HG02763 (cell line): ENCODE data around the gene ACOX3.
A peak's percentile ranks its signal among the peaks of the same experiment; 100 is the strongest.

ENCODE experiments used
- ATAC-seq: cut with Tn5 transposase; IDR thresholded peaks from one replicate; pipeline ENCODE4 v1.9.1; 2021; ENCODE audit warnings: mild to moderate bottlenecking, moderate library complexity; ENCODE audit not compliant: unreplicated experiment

ACOX3 gene

DNA sequence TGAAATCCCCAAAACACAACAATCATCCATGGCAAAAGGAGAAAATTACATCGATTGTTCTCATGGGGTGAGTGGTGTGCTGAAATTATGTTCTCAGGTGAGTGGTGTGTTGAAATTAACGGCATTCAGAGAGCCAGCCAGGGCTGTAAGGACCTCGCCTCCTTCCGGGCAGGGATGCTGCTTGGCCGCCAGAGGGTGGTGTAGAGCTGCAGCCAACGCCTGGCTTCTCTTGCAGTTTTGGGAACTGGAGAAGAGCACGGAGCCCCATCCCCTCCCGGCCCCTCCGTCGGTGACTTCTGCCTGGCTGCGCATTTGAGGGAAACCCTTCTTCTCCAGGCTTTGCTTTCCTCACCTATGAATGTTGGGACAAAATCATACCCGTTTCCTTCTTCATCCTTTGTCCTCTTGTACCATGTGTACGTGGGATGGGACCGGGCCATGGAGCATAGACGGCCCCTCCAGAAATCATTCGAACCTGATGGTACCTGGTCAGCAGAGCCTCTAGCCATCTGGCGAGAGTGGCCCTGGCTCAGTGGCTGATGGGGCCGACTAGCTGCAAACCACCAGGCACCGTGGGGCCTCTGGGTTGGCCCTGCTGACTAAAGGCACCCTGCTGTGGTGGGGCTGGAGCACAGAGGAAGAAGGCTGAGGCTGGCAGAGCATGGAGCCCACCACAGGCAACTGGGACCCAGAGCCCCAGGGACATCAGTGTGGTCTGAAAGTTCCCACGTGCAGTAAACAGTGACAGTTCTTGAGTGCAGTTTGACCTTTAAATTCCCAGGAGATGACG, 28.4 kb upstream of the ACOX3 start:
- ATAC-seq: peak; percentile 52

DNA sequence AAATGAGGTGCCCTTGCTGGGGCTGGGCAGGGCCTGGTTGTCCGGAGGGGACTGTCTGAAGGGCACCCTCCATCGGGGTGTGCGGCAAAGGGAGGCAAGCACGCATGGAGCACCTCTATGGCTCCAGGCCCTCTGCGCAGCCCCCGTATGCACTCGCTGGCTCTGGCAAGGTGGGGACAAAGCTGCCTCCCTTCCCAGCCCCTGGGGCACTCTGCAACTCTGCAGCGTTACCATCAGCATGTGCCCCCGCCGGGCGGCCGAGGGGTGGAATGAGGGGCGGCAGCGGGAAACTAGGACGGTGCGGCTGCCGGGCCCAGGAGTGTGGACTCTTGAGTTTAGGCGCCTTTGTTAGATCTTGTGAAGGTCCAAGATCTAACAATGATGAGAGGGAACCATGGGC, 26.5 kb upstream of the ACOX3 start:
- ATAC-seq: no peak

DNA sequence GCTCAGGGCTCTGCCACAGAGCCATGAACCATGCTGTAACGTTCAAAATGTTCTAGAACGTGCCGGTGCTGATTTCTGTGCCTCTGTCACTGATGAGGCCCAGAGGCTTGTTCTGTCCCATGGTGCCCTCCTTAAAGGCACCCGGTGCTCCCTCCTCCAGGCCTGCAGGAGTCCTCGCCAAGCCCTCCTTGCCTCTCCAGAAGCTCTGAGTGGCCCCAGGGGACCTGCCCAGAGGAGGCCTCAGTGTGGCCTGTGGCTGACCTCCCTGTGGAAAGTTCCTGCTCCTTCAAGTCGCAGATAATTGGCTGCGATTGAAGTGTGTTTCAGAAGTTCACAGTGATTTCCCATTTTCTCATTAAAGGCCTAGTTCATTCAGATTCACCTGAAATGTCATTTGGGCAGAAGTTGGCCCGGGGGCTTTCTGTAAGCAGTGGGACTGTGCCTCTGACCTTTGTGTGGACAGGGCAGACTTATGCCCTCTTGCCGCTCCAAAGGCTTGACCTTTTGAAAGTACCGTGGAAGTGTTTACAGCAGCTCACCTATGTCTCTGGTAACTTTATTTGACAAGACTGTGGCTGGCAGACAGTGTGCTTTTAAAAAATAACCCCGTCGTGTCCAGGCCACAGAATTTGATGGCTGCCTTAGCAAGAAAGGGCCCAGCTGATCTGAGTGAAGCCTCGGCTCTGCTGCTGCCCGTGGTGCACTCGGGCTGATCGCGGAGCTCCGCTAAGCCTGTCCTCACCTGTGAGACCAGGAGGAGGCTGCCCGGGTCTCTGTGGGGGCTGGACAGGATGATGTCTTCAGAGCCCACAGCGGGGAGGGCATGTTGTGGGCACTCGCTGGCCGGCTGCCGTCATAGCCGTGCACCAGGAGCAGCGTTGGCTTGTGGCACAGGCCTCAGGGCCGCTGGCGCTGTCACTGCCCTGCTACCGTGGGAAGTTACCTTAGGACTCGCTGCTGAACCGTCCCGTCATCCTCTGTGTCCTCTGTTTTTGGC, 25.4 kb upstream of the ACOX3 start:
- no peak for ATAC-seq

DNA sequence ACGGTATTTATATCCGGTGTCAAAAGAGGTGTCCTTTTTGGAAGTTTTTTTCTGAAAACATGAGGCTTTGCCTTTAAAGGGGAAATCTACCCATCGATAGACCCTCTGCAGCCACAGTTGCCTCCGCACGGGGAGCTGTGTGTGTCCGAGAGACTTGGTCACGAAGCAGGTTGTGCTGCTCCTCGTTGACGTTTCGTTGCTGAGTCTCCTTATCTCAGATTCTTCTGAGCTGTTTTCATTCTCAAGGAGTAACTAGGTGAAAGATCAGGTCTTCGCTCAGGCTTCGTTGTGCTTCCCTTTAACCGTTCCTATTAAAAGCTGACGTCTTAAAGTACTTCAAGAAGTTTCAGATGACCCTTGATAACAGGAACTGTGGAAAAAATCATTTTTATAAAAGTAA, 23.9 kb upstream of the ACOX3 start:
- ATAC-seq: no peak

DNA sequence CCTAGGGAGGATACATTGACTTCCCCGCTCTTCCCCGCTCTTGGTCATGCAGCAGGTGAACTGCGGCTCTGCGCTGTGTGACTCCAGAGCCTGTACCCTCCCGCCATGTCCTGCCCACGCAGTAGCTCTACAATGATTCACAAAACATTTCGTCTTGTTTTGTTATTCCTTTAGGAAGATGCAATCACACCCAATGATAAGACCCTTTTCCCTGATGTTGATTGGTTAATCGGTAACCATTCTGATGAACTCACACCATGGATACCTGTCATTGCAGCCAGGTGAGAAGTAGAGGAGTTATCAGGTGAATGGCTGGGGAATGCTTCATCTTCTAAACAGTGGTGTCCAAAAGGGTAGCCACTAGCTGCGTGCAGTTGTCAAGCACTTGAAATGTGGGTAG, 23.3 kb upstream of the ACOX3 start:
- no peak for ATAC-seq

DNA sequence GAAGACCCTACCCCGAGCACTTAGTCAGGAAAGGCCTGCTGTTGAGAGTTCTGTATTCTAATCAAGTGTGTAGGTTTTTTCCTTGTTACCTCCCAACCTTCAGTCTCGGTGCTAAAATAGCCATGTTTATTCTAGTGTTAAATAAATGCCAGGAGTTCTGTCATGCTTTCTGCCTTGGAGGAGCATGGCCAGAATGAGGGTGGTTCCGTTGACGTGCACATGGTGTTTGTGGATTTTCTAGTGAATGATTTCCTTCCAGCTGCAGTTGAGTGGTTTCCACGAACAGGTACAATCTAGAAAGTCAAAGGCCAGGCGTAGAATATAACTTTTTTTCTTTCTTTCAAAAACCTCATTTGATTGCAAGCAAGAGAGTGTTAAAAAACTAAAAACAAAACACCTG, 21.1 kb upstream of the ACOX3 start:
- no peak for ATAC-seq

DNA sequence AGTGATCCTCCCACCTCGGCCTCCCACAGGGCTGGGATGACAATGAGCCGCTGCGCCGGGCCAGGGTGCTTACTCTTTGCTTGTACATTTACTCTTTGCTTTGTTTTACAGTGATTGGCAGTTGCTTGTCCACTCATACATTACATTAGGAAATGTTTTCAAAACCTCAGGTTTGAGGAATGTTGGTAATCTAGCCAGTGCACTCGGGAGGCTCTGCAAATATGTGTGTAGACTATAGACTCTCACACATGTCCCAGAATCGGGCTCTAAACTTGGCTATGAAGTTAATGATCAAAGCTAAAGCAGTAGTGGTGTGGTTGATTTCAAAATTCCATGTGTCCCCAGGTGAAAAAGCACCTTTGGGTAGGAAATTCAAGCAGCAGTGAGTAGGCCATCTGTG, 20.6 kb upstream of the ACOX3 start:
- no peak for ATAC-seq

DNA sequence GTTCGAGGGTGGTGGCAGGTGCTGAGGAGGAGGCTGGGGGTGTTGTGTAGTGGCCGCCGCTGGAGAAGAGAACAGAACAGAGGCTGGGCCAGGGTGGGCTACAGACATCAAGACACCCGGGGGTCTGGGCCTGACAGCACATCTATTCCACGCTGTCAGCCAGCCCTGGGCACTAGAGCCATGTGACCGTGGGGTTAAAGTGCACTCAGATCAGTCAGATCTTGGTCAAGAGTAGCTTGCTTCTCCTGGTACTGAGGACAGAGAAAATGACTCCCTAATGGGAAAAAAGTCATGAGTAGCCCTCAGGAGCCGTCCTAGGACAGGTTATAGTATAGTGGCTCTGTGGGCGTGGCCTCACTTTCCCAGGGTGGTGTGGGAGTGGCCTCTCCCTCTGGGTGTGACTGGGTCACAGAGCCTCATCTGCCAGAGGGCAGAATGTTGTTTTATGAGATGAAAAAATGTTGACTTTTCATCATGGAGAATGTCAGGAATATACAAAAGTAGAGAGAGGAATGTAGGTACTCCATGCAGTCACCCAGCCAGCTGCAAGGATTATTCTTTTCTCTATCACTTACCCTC, 19.4 kb upstream of the ACOX3 start:
- ATAC-seq: no peak

DNA sequence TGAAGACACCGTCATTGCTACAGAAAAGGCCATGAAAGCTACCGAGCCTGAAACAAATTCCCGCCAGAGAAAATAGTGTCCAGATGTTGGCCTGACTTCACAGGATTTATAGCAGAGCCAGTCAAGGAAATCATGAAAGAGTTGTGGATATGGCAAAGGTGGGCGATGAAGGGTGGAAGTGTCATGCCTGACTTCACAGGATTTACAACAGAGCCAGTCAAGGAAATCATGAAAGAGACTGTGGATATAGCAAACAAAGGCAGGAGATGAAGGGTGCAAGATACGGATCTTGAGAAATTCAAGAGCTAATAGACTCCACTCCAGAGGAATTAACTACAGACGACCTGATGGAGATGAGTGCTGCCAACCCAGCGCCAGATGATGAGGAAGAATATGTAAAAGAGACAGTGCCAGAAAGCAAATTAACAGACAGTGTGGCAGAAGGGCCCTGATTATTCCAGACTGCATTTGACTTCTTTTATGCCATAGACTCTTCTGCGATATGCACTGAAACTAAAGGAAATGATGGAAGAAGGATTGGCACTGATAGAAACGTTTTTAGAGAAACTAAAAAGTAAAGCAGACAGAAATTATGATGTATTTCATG, 17.2 kb upstream of the ACOX3 start:
- ATAC-seq: no peak

DNA sequence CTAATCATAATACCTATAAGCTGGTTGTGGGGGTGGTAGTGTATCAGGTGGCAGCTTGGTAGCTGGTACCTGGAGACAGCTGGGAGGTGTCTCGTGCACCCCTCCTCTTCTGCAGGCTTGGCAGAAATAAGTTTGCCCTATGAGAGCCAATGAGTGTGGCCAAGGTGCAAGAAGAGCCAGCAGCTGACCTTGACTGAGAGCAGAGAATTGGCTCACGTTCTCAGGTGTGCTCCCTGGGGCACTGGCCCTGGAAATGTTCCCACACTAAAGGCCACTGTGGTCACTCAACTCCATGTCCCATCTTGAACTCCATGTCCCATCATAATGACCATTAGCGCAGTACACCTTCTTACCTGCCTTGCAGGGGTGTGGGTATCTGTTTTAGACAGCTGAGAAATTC, 13.4 kb upstream of the ACOX3 start:
- ATAC-seq: no peak

DNA sequence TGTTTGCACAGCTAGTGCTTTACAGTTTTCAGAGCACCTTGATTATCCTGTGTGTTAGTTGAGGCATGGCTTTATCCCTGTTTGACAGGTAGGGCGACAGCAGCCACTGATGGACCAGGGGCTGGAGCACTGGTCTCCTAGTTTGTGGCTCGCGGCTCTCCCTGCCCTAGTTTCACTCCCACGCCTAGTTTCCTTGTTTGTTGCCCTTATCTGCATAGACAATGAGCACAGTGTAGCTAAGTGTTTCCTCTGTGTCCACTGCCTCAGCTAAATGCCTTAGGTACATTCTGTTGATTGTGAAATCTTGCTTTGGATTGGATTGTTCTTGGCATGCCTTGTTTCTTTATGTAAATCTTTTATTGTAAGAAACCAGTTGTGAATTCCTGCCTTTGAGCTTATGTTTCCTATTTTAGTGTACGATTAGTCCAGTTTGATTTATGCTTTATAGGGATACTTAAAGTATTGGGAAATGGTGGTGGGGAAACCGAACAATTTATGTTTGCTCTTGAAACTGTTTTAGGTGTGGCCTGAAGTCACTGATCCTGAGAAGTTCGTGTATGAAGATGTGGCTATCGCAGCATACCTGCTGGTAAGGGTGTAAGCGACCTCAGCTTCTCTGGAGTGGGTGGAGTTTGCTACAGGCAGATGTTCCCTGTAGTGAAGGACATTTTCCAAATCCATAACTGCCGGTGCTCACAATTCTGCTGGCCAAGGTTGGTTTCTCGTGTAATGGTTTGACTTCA, 11.1 kb upstream of the ACOX3 start:
- no peak for ATAC-seq

DNA sequence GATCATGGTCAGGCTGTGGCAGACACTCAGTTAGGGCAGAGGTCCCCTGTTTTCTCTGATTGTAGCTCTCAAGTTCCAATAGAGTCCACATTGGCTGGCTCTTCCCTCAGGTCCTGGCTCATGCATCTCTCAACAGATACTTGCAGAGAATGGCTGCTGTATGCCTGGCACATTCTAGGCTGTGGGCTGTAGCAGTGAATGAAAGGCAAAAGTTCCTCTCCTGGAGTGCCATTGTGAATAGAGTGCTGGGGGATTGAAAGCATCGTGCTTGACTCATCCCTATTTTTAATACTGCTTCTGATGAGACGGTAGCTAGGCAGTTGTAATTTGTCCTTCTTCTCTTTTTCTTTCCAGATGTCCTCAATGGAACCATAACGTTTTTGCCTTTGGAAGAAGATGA, 5.6 kb upstream of the ACOX3 start:
- no peak for ATAC-seq

DNA sequence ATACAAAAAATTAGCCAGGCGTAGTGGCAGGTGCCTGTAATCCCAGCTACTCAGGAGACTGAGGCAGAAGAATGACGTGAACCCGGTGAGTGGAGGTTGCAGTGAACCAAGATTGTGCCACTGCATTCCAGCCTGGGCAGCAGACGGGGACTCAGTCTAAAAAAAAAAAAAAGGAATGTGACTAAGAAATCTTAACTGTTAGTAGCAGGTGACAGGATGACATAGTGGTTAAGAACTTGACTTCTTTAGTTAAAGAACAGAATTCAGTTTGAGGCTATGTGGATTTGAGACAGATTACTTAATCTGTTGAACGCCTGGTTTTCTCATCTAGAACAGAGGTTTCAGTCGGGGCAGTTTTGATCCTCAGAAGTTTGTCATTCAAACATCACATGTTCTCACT, 3.3 kb upstream of the ACOX3 start:
- no peak for ATAC-seq

DNA sequence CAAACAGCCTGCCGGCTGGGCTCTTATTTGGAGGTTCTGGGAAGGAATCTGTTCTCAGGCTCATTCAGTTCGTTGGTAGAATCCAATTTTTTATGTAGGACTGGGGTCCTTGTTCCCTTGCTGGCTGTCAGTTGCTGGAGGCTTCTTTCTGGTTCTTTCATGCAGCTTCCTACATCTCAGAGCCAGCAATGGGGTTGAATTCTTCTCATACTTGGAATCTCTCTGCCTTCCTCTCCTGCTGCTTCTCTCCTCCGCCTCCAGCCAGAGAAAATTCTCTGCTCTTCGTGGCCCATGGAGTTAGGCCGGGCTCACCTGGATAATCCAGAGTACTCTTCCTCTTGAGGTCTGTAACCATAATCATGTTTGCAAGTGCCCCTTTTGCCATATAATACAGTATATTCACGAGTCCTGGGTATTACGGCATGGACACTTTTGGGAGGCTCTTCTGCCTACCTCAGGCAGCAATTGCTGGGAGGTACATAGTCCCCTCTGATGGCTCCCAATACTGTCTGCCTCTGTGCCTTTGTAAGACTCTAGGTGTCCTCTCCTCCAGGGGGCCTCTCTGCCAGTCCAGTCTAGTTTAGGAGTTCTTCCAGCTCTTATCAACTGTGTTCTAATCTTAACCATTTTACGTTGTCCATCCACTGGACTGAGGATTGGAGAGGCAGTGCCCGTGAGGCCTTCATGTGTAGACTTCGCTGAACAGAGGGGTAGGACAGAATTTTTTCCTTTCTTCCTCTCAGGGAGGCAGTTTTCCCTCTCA, 2.3 kb upstream of the ACOX3 start:
- no peak for ATAC-seq

DNA sequence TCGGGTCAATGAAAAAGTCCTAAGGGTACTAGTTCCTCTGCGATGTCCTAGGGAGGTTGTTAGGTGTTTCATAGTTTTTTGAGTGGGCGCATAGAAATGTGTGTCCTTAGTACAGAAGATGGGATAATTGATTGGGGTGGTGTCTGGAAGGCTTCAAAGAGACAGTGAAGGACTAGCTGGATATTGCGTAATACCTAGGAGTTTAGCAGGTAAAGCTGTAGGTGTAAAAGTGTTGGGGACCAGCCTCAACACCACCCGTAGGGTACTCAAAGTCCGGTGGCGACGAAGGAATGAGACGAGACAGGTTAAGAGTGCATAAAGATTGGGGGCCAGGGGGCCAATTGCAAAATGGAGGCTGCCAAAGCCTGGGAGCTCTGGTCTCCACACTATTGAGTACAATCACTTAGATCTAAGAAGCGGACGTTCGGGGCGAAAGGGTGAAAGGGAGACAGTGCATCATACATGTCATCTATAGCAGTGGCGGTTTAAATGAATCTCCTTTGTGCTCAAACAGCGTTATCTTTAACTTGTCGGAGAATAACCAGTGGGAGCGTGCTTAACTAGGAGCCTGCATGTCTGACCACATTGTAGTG, 1.1 kb upstream of the ACOX3 start:
- no peak for ATAC-seq

DNA sequence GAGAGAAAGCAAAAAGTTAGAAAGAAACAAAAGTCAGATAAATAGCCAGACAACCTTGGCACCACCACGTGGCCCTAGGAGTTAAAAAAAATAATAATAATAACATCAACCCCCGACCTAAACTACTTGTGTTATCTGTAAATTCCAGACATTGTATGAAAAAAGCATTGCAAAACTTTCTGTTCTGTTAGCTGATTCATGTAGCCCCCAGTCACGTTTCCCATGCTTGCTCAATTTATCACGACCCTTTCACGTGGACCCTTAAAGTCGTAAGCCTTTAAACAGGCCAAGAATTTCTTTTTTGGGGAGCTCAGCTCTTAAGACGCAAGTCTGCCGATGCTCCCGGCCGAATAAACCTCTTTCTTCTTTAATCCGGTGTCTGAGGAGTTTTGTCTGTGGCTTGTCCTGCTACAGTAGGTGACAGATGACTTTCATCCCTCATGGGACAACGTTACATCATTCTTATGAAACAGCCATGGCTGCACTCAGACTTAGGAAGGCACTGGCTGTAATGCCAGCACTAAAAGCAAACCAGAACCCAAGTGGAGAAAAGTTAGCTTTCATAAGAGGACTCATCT, 520 bp downstream of the ACOX3 start:
- peak; percentile 8 for ATAC-seq

DNA sequence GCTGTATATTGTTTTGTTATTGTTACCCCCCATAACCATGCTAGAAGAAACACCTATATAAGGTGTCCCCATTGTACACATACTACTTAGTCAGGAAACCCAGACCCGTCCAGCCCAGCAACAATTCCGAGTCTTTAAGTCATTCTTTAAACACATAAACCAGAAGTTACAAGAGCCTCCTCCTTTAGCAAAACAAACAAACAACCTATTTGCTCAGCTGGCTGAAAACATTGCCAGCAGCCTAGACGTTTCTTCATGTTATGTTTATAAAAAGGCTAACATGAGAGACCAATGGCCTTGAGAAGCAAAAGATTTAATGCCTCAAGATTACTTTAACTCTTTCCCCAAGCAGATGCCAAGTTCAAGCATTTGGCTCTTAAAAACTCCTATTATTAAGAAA, 1.4 kb downstream of the ACOX3 start:
- ATAC-seq: no peak

DNA sequence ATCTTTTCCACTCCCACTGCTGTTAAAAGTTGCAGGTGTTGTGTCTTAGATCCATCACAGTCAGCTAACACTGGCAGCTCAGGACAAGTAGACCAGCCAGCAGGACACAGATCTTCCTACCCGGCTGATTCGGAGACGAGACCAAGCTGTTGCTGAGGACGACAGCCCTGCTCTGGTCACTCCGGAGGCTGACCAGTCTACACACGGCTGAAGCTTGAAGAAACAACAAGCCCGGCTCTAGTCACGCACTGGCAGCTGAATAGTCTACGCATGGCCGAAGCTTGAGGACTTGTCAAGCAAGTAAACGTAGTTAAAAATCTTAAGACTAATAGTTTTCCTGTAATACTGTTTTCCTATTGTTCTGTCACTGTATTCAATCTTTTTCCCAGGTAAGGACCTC, 1.8 kb downstream of the ACOX3 start:
- no peak for ATAC-seq

DNA sequence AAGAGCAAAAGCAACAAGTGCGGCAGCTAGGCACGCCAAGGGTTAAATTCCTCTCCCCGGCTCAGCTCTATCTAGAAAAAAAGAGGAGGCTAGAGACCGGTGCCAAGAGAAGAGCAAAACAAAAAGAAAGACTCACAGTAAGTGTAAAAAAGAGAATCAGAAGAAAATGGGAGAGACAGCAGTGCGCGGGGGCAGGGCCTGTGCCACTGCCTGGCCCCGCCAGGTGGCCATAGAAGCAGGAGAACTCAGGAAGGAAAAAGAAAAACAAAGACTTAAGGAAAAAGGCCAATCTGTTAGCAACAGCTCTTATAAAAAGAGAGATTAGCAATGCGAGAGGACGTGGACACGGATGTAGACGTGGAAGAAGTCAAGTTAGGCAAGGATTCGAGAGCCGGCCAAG, 3.2 kb downstream of the ACOX3 start:
- no peak for ATAC-seq
